ENCODE measurements around the gene INSL6. TPM values are rescaled to one million over a fixed set of nuclear protein-coding genes. Genes with fewer than 3 reads are reported as not detected.

INSL6 gene
- polyA plus RNA-seq, 2 of the 4 experiments (the other 2 are of a cell fraction): not detected

DNA sequence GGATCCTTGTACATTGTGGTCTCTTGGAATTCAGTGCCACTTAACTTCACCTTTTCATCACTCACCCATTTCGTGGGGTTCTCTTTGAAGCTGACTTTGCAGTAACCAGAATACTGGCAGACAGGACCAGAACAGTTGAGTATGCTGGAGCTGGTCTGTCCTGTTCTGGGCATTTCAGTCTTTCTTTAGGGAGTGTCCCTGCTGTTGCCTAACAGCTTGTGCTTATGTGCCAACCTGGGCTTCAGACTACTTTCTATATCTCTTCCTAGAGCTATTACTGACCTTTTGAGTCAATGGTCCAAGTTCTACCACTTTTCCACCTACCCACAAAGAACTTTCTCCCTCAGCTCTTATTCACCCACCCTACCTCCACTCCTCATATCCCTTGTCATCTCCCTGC, 10.0 kb upstream of the INSL6 start:
- peaks cover 5% of the 10 kb centered on the region; the same call in 1 of the 3 replicates for H3K9me3 ChIP-seq
- H3K27ac ChIP-seq: no peak overlapping the region
- H3K4me3 ChIP-seq: no peak overlapping the region
- no peak for DNase-seq (ENCODE audit: low read depth in 1 of 2, low spot score in 1 of 2)
- TF ChIP-seq HOXB5 (CRISPR knock-in tag; IDR thresholded peaks at IDR 0.05) (no peak), SMC3 (IDR thresholded peaks at IDR 0.05) (no peak), NR3C1 (IDR thresholded peaks at IDR 0.05) (no peak), RAD21 (conservative IDR thresholded peaks at IDR 0.05 in 1 of 2, IDR thresholded peaks at IDR 0.05 in 1 of 2) (no peak), CBX8 (IDR thresholded peaks at IDR 0.05) (no peak), CHD2 (IDR thresholded peaks at IDR 0.05; ENCODE audit: low read length, partially characterized antibody) (no peak), FOSL2 (IDR thresholded peaks at IDR 0.05) (no peak), FOSL2 (CRISPR knock-in tag; IDR thresholded peaks at IDR 0.05) (no peak), JUNB (IDR thresholded peaks at IDR 0.05) (no peak)
- TF ChIP-seq, protein P1, sequence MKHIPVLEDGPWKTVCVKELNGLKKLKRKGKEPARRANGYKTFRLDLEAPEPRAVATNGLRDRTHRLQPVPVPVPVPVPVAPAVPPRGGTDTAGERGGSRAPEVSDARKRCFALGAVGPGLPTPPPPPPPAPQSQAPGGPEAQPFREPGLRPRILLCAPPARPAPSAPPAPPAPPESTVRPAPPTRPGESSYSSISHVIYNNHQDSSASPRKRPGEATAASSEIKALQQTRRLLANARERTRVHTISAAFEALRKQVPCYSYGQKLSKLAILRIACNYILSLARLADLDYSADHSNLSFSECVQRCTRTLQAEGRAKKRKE (CRISPR knock-in tag; IDR thresholded peaks at IDR 0.05; ENCODE audit: low read depth): no peak
- TF ChIP-seq, protein P2, sequence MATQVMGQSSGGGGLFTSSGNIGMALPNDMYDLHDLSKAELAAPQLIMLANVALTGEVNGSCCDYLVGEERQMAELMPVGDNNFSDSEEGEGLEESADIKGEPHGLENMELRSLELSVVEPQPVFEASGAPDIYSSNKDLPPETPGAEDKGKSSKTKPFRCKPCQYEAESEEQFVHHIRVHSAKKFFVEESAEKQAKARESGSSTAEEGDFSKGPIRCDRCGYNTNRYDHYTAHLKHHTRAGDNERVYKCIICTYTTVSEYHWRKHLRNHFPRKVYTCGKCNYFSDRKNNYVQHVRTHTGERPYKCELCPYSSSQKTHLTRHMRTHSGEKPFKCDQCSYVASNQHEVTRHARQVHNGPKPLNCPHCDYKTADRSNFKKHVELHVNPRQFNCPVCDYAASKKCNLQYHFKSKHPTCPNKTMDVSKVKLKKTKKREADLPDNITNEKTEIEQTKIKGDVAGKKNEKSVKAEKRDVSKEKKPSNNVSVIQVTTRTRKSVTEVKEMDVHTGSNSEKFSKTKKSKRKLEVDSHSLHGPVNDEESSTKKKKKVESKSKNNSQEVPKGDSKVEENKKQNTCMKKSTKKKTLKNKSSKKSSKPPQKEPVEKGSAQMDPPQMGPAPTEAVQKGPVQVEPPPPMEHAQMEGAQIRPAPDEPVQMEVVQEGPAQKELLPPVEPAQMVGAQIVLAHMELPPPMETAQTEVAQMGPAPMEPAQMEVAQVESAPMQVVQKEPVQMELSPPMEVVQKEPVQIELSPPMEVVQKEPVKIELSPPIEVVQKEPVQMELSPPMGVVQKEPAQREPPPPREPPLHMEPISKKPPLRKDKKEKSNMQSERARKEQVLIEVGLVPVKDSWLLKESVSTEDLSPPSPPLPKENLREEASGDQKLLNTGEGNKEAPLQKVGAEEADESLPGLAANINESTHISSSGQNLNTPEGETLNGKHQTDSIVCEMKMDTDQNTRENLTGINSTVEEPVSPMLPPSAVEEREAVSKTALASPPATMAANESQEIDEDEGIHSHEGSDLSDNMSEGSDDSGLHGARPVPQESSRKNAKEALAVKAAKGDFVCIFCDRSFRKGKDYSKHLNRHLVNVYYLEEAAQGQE (IDR thresholded peaks at IDR 0.05): no peak
- no peak for FAIRE-seq
- ChIA-PET POLR2A (no interaction called here), CTCF (interaction anchor here (0.8 to 3.5 kb wide), 6 partner anchors 8 to 436 kb away, joined by 3 to 25 read pairs (median 6); no protein-coding TSS in a partner anchor)
- no peaks in the 10 kb centered on the region for H3K4me1 ChIP-seq
- H3K4me2 ChIP-seq: no peak overlapping the region
- no peak for ATAC-seq
- WGBS (ENCODE audit: missing lambda C conversion rate): 0% methylated on average over 1 of the region's 1 CpG

DNA sequence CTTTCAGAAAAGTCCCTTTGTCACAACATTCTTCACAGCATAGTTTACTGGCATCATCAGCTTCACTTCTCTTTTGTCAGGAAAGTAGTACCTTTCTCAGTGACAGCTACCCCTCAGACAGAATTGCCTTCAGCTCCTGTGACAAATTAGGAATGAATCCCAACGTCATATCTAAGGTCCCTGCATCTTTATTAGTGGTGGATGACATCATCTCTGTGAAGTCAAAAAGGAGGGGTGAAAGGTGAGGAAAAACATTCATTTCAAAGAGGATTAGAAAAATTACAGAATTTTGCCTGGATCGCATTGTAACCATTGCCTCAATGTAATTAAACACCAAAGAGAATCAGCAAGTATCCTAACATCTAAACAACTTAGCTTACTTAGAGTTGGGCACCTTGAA, 7.9 kb upstream of the INSL6 start:
- ChIA-PET CTCF (interaction anchor here (1.8 kb wide), 1 partner anchor 397 kb away, joined by 6 read pairs; no protein-coding TSS in a partner anchor), POLR2A (no interaction called here)
- FAIRE-seq: no peak
- no peak overlapping the region for H3K4me2 ChIP-seq
- no peak for ATAC-seq
- H3K27ac ChIP-seq: no peak overlapping the region
- H3K4me3 ChIP-seq: no peak overlapping the region
- 49% methylated on average over 2 of the region's 2 CpGs for WGBS (ENCODE audit: missing lambda C conversion rate)
- peaks cover 5% of the 10 kb centered on the region; the same call in 1 of the 3 replicates for H3K9me3 ChIP-seq
- H3K4me1 ChIP-seq: no peaks in the 10 kb centered on the region
- no peak for TF ChIP-seq CHD4 (IDR thresholded peaks at IDR 0.05; ENCODE audit: borderline replicate concordance)
- no peak for DNase-seq (ENCODE audit: low read depth in 1 of 2, low spot score in 1 of 2)

DNA sequence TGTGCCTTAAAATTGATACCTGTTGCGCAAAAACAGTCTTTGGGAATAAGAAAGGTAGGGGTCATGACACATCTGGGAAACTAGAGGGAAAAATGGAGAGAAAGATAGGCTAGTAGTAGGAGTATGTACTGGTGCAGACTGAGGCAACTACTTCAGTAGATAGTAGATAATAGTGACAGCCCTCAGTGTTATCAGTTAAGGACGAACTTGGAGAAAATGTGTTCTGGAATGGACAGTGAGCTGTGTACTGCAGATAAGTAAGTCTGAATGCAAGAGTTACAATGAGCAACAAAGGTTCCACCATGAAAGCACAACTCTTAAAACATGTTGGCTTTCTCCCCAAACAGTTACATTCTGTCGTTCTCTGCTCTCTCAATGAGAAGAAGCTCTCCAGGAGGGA, 6.5 kb upstream of the INSL6 start:
- TF ChIP-seq KDM5A (IDR thresholded peaks at IDR 0.05) (no peak), TP53 (CRISPR knock-in tag; IDR thresholded peaks at IDR 0.05) (no peak), NR3C1 (IDR thresholded peaks at IDR 0.05) (no peak), JUNB (IDR thresholded peaks at IDR 0.05) (no peak), FOSL2 (IDR thresholded peaks at IDR 0.05) (no peak), FOSL2 (CRISPR knock-in tag; IDR thresholded peaks at IDR 0.05) (no peak), ZC3H11A (IDR thresholded peaks at IDR 0.05) (no peak), RNF2 (IDR thresholded peaks at IDR 0.05; ENCODE audit: borderline replicate concordance, low read depth) (no peak), ZSCAN20 (CRISPR knock-in tag; IDR thresholded peaks at IDR 0.05) (no peak)
- Histone ChIP-seq H3K4me2 (no peak overlapping the region), H3K4me3 (no peak overlapping the region), H3K27ac (no peak overlapping the region), H3K9me3 (no peaks in the 10 kb centered on the region), H3K4me1 (no peaks in the 10 kb centered on the region)
- ChIA-PET POLR2A (no interaction called here), CTCF (interaction anchor here (0.5 to 1.8 kb wide), 2 partner anchors 127 to 398 kb away, joined by 3 to 6 read pairs; no protein-coding TSS in a partner anchor)
- WGBS (ENCODE audit: missing lambda C conversion rate): 66% methylated on average over 3 of the region's 3 CpGs
- DNase-seq (ENCODE audit: low read depth in 1 of 2, low spot score in 1 of 2) (no peak), FAIRE-seq (no peak), ATAC-seq (no peak)

Data from A549 (cell line).